Liver (tissue), 9 donors: ENCODE measurements around the gene LZTS3. TPM values are rescaled to one million over a fixed set of nuclear protein-coding genes. Genes with fewer than 3 reads are reported as not detected.

Experiments
- DNase-seq: peaks from one replicate; pipeline ENCODE4 v3.0.0-alpha.2; 2017; ENCODE audit warnings: low spot score
- H3K27ac ChIP-seq, 2 donors: one replicate each; pipeline ENCODE4 v1.7.0; 2013; ENCODE audit warnings: inconsistent platforms in 2 of 2, low read length in 2 of 2, control low read depth in 1 of 2, low read depth in 1 of 2, mild to moderate bottlenecking in 1 of 2
- H3K27me3 ChIP-seq, 4 donors: one replicate each; pipeline versions ENCODE4 v1.6.1 to v1.7.0; 2013; ENCODE audit warnings: low read length in 3 of 4, inconsistent platforms in 1 of 4, mild to moderate bottlenecking in 1 of 4, moderate library complexity in 1 of 4; ENCODE audit not compliant: control insufficient read depth in 4 of 4, insufficient read depth in 4 of 4
- H3K36me3 ChIP-seq, 4 donors: one replicate each; pipeline versions ENCODE4 v1.6.1 to v1.7.0; 2013; ENCODE audit warnings: low read length in 3 of 4, mild to moderate bottlenecking in 3 of 4, low read depth in 1 of 4, moderate library complexity in 1 of 4; ENCODE audit not compliant: control insufficient read depth in 4 of 4, insufficient read depth in 3 of 4
- H3K4me1 ChIP-seq, 4 donors: one replicate each; pipeline versions ENCODE4 v1.6.1 to v1.7.0; 2013; ENCODE audit warnings: low read length in 3 of 4, mild to moderate bottlenecking in 3 of 4, moderate library complexity in 1 of 4; ENCODE audit not compliant: control insufficient read depth in 4 of 4, insufficient read depth in 4 of 4
- H3K4me3 ChIP-seq, 3 donors: one replicate each; pipeline versions ENCODE4 v1.6.1 to v1.7.0; 2013; ENCODE audit warnings: low read length in 3 of 3, control low read depth in 1 of 3, low read depth in 1 of 3, mild to moderate bottlenecking in 1 of 3
- H3K9ac ChIP-seq, 2 donors: one replicate each; pipeline ENCODE4 v1.7.0; 2013; ENCODE audit warnings: low read length in 2 of 2, mild to moderate bottlenecking in 2 of 2, moderate library complexity in 2 of 2, control low read depth in 1 of 2, low read depth in 1 of 2
- H3K9me3 ChIP-seq, 4 donors: one replicate each; pipeline versions ENCODE4 v1.6.1 to v1.7.0; 2013; ENCODE audit warnings: low read length in 3 of 4; ENCODE audit not compliant: control insufficient read depth in 4 of 4
- EGR1 ChIP-seq, 2 donors: IDR thresholded peaks; 2 replicates each; pipeline ENCODE4 v1.6.1; 2016 to 2018; ENCODE audit warnings: antibody characterized with exemption in 2 of 2, low read depth in 2 of 2
- FOXA2 ChIP-seq: IDR thresholded peaks from 2 replicates; pipeline ENCODE4 v1.6.1; 2016; ENCODE audit warnings: antibody characterized with exemption
- GABPA ChIP-seq, 2 donors: IDR thresholded peaks in 1 of 2; conservative IDR thresholded peaks in 1 of 2; 2 replicates each; pipeline ENCODE4 v1.6.1; 2016; ENCODE audit warnings: antibody characterized with exemption in 2 of 2, mild to moderate bottlenecking in 1 of 2, moderate library complexity in 1 of 2
- HNF4A ChIP-seq, 2 donors: conservative IDR thresholded peaks; 2 replicates each; pipeline ENCODE4 v1.6.1; 2016; ENCODE audit warnings: antibody characterized with exemption in 2 of 2, mild to moderate bottlenecking in 2 of 2
- HNF4G ChIP-seq: IDR thresholded peaks from 2 replicates; pipeline ENCODE4 v1.6.1; 2016; ENCODE audit warnings: antibody characterized with exemption
- RAD21 ChIP-seq, 2 donors: IDR thresholded peaks; 2 replicates each; pipeline ENCODE4 v1.6.1; 2016; ENCODE audit warnings: antibody characterized with exemption in 2 of 2, mild to moderate bottlenecking in 2 of 2
- RXRA ChIP-seq, 2 donors: IDR thresholded peaks; 2 replicates each; pipeline ENCODE4 v1.6.1; 2017 to 2018; ENCODE audit warnings: antibody characterized with exemption in 2 of 2, mild to moderate bottlenecking in 1 of 2
- SP1 ChIP-seq: IDR thresholded peaks from 2 replicates; pipeline ENCODE4 v1.6.1; 2018; ENCODE audit warnings: antibody characterized with exemption, mild to moderate bottlenecking
- TAF1 ChIP-seq: conservative IDR thresholded peaks from 2 replicates; pipeline ENCODE4 v1.6.1; 2016; ENCODE audit warnings: antibody characterized with exemption, mild to moderate bottlenecking
- YY1 ChIP-seq: IDR thresholded peaks from 2 replicates; pipeline ENCODE4 v1.6.1; 2016; ENCODE audit warnings: antibody characterized with exemption, mild to moderate bottlenecking
- whole genome bisulfite sequencing: extraction: QIAGEN DNeasy Blood & Tissue Kit; methylation state at CpG from one replicate; pipeline ENCODE4 v1.1.7; 2013; 5-methylcytosine and 5-hydroxymethylcytosine counted together
- polyA plus RNA-seq, 2 donors: library from polyadenylated mRNA; stranded (reverse) in 1 of 2; unstranded in 1 of 2; fragments of 200-250 nt in 1 of 2; fragments of >200 nt in 1 of 2; fragmentation: Nextera tagmentation in 1 of 2; extraction: Ambion mirVana in 1 of 2; gene quantifications; one replicate each; pipeline versions ENCODE4 v1.2.1 to v1.2.3, GENCODE V29; 2013 to 2015
- total RNA-seq, 2 donors: library from RNA; depleted of rRNA; stranded (reverse); fragments of >200 nt; gene quantifications; one replicate each; pipeline ENCODE4 v1.2.3, GENCODE V29; 2014
- TF ChIP-seq, protein P1 (sequence below): IDR thresholded peaks from 2 replicates; pipeline ENCODE4 v1.6.1; 2016; ENCODE audit warnings: antibody characterized with exemption
- TF ChIP-seq, protein P2 (sequence below): fragments of 150-350 bp; IDR thresholded peaks from 2 replicates; pipeline ENCODE4 v1.5.1; 2017; ENCODE audit warnings: improper control_type of control experiment, low read depth, low read length; ENCODE audit not compliant: missing input control
- TF ChIP-seq, protein P3 (sequence below): IDR thresholded peaks from 2 replicates; pipeline ENCODE4 v1.6.1; 2016; ENCODE audit warnings: antibody characterized with exemption
- TF ChIP-seq, protein P4 (sequence below): IDR thresholded peaks from 2 replicates; pipeline ENCODE4 v1.6.1; 2016; ENCODE audit warnings: antibody characterized with exemption, mild to moderate bottlenecking
- donor health status: healthy.
- donor health status: healthy.
- donor health status: healthy.
- donor health status: healthy.
- donor health status: healthy.

LZTS3 gene
- total and polyA plus RNA-seq, 4 donors: 1.9 to 3.7 (median 3.5) TPM

DNA sequence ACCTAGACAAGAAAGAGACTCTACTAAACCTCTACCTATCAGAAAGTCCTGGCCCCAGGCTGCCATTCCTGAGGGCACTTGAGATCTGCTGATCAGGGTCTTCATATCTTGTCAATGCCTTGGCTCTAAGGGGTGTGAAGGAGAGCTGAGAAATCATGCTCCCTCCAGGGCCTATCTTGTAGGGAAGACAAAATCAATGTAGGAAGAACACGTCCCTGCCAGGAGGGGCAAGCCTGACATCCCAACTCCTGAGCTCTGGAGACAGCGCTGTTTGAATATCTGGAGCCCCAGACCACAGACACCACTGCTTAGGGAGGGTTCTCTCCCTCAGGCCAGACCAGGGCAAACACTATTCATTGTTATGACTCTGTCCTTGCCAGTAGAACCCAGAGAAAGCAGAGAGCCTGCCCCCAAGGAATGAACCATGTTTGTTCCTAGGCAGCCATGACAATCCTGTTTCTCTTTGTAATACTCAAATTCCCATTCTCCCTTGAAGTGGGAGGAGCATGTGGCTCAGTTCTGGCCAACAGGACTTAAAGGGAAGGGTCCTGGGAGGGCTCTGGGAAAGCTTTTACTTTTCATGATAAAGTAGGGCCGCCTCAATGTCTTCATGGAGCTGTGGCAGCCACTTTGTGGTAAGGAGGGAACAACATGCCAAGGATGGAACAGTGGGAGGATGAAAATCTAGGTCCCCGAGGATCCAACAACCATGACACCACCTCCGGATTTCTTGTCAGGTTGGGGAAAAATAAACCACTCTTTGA is 11.9 kb downstream of the LZTS3 start:
- no peak for DNase-seq
- WGBS: 82% methylated on average over 5 of the region's 5 CpGs
- H3K4me3 ChIP-seq: no peak overlapping the region
- H3K9ac ChIP-seq: no peak overlapping the region
- no peaks in the 10 kb centered on the region for H3K36me3 ChIP-seq
- H3K27me3 ChIP-seq: no peaks in the 10 kb centered on the region
- TF ChIP-seq, protein P1, sequence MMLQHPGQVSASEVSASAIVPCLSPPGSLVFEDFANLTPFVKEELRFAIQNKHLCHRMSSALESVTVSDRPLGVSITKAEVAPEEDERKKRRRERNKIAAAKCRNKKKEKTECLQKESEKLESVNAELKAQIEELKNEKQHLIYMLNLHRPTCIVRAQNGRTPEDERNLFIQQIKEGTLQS: no peak
- TF ChIP-seq, protein P2, sequence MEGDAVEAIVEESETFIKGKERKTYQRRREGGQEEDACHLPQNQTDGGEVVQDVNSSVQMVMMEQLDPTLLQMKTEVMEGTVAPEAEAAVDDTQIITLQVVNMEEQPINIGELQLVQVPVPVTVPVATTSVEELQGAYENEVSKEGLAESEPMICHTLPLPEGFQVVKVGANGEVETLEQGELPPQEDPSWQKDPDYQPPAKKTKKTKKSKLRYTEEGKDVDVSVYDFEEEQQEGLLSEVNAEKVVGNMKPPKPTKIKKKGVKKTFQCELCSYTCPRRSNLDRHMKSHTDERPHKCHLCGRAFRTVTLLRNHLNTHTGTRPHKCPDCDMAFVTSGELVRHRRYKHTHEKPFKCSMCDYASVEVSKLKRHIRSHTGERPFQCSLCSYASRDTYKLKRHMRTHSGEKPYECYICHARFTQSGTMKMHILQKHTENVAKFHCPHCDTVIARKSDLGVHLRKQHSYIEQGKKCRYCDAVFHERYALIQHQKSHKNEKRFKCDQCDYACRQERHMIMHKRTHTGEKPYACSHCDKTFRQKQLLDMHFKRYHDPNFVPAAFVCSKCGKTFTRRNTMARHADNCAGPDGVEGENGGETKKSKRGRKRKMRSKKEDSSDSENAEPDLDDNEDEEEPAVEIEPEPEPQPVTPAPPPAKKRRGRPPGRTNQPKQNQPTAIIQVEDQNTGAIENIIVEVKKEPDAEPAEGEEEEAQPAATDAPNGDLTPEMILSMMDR: no peak
- TF ChIP-seq EGR1 (IDR thresholded peaks at IDR 0.05; ENCODE audit: low read depth in 2 of 2) (no peak), RAD21 (IDR thresholded peaks at IDR 0.05) (no peak), HNF4A (conservative IDR thresholded peaks at IDR 0.05) (no peak), FOXA2 (no peak), RXRA (IDR thresholded peaks at IDR 0.05) (no peak)
- peaks cover 10 to 29% (median 25%) of the 10 kb centered on the region in 4 donors for H3K4me1 ChIP-seq
- H3K27ac ChIP-seq: no peak overlapping the region
- H3K9me3 ChIP-seq: no peaks in the 10 kb centered on the region

DNA sequence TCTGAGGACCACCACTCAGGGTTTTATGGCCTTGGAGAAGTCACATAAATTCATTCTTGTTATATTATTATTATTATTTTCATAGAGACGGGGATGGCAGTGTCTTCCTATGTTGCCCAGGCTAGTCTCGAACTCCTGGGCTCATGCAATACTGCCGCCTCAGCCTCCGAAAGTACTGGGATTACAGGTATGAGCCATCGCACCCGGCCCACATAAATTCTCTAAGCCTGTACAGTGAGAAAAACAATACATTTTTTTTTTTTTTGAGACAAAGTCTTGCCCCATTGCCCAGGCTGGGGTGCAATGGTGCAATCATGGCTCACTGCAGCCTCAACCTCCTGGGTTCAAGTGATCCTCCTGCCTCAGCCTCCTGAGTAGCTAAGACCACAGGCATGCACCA is 12.9 kb downstream of the LZTS3 start:
- peaks cover 10 to 28% (median 26%) of the 10 kb centered on the region in 4 donors for H3K4me1 ChIP-seq
- DNase-seq: no peak
- WGBS: 92% methylated on average over 6 of the region's 6 CpGs
- no peaks in the 10 kb centered on the region for H3K9me3 ChIP-seq
- H3K36me3 ChIP-seq: peaks cover 0 to 2% (median 0%) of the 10 kb centered on the region in 4 donors
- no peak overlapping the region for H3K9ac ChIP-seq
- H3K27ac ChIP-seq: no peak overlapping the region
- H3K27me3 ChIP-seq: no peaks in the 10 kb centered on the region
- H3K4me3 ChIP-seq: no peak overlapping the region
- TF ChIP-seq, protein P3, sequence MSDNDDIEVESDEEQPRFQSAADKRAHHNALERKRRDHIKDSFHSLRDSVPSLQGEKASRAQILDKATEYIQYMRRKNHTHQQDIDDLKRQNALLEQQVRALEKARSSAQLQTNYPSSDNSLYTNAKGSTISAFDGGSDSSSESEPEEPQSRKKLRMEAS: no peak
- TF ChIP-seq SP1 (no peak), YY1 (no peak), HNF4G (no peak), TAF1 (no peak), GABPA (IDR thresholded peaks at IDR 0.05 in 1 of 2, conservative IDR thresholded peaks at IDR 0.05 in 1 of 2) (no peak)
- TF ChIP-seq, protein P4, sequence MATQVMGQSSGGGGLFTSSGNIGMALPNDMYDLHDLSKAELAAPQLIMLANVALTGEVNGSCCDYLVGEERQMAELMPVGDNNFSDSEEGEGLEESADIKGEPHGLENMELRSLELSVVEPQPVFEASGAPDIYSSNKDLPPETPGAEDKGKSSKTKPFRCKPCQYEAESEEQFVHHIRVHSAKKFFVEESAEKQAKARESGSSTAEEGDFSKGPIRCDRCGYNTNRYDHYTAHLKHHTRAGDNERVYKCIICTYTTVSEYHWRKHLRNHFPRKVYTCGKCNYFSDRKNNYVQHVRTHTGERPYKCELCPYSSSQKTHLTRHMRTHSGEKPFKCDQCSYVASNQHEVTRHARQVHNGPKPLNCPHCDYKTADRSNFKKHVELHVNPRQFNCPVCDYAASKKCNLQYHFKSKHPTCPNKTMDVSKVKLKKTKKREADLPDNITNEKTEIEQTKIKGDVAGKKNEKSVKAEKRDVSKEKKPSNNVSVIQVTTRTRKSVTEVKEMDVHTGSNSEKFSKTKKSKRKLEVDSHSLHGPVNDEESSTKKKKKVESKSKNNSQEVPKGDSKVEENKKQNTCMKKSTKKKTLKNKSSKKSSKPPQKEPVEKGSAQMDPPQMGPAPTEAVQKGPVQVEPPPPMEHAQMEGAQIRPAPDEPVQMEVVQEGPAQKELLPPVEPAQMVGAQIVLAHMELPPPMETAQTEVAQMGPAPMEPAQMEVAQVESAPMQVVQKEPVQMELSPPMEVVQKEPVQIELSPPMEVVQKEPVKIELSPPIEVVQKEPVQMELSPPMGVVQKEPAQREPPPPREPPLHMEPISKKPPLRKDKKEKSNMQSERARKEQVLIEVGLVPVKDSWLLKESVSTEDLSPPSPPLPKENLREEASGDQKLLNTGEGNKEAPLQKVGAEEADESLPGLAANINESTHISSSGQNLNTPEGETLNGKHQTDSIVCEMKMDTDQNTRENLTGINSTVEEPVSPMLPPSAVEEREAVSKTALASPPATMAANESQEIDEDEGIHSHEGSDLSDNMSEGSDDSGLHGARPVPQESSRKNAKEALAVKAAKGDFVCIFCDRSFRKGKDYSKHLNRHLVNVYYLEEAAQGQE: no peak
